ENCODE measurements around the gene TBX1.
A peak's percentile ranks its signal among the peaks of the same experiment; 100 is the strongest.
"Not testable (repeated sequence)": the region's sequence is repeated elsewhere in the genome, so short reads cannot be mapped to it uniquely, and the experiment has no call there.

The TBX1 gene

DNA sequence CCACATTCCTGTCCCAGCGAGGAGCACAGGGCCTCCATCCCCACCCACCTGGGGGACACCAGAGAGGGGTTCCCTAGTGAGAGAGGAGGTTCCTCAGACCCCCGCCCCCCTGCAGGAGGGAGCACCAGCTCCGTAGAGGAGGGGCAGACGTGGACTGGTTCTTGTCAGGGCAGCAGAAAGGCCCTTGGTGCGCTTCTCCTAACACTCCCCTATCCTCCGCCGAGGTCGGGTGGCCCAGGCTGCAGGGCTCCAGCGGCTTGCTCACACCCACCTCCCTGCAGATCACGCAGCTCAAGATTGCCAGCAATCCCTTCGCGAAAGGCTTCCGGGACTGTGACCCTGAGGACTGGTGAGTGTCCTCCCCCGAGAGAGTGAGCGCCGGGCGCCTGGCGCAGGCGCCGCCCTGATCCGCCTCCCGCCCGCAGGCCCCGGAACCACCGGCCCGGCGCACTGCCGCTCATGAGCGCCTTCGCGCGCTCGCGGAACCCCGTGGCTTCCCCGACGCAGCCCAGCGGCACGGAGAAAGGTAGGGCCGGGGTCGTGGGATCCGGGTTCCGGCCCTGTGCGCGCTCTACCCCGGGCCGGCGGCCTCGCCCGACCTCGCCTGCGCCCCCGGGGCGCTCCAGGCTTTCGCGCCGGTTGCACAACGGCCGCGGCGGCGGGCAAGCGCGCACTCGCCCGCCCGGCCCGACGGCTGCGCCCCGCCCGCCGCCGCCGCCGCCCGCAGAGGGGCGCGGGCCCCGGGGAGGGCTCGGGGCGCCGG lies 5.1 kb downstream of the TBX1 start:
- DNase-seq: no peak

DNA sequence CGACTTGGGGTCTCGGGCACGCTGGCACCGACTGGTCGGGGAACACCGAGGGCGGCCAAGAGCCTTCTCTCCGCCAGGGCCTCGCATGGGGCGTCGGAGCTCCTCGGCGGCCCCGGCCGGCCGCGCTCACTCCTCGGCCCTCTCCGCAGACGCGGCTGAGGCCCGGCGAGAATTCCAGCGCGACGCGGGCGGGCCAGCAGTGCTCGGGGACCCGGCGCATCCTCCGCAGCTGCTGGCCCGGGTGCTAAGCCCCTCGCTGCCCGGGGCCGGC lies 5.6 kb downstream of the TBX1 start:
- no peak for DNase-seq

DNA sequence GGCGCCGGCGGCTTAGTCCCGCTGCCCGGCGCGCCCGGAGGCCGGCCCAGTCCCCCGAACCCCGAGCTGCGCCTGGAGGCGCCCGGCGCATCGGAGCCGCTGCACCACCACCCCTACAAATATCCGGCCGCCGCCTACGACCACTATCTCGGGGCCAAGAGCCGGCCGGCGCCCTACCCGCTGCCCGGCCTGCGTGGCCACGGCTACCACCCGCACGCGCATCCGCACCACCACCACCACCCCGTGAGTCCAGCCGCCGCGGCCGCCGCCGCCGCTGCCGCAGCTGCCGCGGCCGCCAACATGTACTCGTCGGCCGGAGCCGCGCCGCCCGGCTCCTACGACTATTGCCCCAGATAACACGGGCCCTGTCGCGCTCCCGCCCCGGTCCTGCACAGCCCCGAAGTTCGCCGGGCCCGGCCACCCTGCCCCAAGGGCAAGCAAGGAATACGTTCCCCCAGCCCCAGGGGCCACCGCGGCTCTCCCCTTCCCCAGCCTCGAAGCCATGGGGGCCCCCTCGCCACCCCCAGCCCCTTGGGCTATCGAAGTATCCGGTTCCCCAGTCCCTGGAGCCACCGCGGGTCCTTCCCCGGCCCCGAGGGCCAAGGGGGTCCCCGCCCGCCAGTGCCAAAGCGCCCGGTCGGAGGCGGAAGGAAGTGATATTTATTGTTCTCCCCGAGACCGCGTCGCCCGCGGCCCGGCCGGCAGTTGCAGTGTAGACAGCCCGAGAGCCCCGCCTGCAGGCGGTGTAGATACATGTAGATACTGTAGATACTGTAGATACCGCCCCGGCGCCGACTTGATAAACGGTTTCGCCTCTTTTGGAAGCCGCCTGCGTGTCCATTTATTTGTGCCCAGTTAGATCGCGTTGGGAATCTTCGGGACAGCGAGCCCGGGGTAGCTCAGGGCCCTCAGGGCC lies 6.2 kb downstream of the TBX1 start:
- DNase-seq: peak; percentile 36

DNA sequence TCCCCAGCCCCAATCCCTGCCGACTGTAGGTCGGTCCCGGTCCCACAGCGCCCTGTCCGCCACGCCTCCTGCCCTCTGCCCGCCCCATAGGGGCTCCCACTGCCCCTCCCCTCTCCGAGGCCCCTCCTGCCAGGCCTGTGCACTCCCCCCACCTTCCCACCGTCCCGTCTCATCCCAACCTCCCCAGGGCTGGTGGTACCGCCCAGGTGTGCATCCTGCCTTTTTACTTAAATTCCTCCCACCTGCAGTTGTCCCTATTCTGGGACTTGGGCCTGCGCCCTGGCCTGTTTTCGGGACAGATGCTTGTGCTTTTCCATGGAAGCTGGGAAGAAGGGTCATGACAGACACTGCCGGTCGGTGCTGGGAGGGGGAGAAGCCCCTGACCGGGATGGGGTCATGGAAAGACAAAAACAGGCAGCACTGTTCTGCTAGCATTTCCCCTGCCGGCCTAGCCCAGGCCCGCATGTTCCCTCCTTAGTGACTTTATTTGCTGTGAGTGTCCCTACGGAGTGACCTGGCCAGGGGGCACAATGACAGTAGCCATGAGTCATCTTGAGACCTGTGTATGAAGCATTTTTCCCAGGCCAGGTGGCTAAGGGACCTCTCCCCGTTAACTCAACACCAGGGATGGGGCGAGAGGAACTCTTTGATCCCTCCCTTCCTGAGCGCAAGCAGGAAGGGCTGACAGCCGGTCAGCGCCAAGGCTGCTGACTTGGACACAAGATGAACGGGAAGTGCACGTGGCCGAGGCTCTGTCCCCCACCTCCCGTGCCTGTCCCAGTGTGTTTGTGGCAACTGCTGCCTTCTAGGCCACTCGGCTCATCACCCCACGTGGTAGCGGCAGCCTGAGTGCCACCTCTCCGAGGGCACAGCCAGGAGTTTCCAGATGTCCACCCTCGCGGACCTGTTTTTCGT lies 7.1 kb downstream of the TBX1 start:
- DNase-seq: no peak

DNA sequence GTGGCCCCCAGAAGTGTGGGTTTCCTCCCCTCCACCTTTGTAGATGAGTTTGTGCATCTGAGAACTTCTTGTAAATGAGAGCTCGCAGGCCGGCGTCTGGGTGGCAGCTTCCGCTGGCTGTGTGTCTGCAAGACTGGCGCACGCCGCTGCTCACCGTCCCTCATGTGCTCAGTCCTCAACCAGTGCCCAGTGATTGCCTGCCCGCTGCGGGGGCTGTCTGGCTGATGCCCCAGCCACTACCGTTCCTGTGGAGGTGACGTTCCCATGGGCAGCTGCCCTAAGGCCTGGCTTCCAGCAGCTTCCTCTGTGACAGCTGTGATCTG lies 8.8 kb downstream of the TBX1 start:
- DNase-seq: no peak

DNA sequence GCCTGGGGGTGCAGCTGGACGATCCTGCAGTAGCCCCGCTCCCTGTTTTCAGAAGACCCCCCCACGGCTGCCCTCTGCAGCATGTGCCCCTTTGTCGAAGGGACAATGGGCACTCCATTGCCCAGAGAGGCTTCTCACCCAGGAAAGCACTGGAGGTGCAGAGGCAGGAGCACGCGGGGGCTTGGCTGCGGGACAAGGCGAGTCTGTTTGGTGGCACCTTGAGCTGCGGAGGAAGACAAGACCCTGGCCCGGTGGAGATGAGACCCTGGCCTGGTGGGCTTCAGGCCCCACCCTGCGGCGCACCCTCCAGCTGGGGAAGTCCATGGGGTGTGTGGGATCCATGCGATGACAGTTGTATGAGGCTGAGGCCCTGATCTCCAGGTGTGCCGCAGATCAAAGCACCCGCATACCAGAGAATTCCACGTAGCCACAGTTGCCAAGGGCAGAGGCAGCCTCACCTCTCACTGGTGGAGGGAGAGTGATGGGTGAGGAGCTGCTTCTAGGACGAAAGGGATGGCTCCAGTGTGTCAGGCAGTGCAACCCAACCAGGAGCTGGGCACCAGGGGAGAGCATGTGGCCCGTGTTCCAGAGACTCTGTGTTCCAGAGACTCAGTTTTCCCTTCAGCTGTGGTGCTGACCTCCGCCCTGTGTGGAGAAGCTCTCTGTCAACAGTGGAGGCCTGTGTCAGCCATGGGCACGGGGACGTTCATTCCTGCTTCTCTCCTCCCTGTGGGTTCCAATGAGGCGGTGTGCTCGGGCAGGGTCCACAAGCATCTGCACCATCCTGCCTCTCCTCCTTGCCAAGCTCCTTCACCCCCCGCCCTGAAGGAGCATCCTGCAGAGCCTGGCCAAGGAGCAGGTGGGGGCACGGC lies 10.0 kb downstream of the TBX1 start:
- DNase-seq: no peak

DNA sequence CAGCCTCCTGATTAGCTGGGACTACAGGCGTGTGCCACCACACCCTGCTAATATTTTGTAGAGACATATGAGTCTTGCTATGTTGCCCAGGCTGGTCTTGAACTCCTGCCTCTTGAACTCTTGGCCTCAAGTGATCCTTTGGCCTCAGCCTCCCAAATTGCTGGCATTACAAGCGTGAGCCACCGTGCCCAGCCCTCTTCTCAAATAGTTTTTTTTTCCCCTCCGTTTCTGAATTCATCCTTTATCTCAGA lies 11.8 kb downstream of the TBX1 start:
- no peak for DNase-seq

DNA sequence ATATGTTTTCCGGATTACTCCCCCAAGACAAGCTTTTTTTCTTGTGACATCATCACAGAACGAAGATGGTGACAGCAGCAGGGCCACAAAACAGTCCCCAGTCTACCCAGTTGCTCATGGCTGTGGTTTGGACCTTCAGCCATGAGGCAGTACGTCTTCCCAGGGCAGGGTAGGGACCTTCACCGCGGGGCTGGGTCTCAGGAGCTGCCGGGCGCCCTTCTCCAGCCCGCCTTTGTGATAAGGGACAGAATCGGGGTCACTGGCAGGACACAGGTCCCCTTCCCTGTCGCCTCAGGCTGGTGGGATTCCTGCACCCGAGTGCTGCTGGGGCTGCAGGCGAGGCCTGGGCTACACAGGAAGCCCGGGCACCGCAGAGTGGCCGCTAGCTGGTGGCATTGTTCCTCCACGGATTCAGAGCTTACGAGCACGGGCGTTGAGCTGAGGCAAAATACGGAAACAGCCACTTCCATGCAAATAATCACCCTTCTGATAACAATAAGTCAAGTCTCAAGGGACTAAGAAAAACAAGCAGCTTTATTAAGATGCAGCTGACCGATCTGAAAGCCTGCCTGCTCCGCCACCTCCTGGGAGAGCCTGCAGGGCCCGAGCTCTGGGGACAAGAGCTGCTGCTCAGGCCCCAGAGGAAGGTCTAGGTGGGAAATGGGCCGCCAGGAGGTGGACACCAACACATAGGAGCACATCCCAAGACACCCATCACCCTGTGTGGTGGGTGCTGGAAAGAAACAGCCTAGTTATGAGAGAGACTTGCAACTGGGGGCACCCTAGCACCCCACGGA lies 12.3 kb downstream of the TBX1 start:
- DNase-seq: no peak

DNA sequence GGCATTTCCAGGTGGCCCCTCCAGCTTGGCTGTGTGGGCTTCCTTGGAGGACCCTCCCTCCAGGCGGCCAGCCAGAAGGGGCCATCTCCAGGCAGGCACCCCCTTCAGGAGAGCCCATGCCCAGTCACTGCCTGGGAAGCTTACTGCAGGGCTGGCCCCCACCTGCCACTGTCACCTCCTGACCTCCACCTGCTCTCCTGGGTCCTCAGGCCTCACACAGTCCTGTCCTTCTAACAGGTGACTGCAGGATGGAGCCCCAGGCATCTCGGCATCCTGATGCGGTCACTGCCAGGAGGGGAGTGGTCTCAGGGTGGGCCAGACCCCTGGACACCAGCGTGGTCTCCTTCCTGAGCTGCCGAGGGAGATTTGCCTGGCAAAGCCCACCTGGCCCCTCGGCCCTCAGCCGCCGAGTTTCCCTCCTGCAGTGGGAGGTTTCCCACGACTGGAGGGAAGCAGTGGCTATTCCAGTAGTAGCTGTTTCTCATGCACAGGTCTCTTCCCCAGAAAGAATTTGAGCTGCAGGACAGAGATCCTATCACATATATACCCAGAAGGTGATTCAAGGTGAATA lies 13.0 kb downstream of the TBX1 start:
- DNase-seq: no peak

DNA sequence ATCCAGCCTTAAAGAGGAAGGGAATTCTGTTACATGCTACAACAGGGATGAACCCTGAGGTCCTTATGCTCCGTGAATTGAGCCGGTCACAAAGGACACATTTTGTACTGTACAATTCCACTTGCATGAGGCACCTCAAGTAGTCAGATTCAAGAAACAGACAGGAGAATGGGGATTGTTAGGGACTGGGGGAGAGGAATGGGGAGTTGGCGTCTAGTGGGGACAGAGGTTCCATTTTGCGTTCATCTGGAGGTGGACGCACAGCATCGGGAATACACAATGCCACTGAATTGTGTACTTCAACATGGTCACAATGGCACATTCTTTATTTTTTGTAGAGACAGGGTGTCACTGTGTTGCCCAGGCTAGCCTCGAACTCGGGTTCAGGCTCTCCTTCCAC lies 14.1 kb downstream of the TBX1 start:
- DNase-seq: no peak

DNA sequence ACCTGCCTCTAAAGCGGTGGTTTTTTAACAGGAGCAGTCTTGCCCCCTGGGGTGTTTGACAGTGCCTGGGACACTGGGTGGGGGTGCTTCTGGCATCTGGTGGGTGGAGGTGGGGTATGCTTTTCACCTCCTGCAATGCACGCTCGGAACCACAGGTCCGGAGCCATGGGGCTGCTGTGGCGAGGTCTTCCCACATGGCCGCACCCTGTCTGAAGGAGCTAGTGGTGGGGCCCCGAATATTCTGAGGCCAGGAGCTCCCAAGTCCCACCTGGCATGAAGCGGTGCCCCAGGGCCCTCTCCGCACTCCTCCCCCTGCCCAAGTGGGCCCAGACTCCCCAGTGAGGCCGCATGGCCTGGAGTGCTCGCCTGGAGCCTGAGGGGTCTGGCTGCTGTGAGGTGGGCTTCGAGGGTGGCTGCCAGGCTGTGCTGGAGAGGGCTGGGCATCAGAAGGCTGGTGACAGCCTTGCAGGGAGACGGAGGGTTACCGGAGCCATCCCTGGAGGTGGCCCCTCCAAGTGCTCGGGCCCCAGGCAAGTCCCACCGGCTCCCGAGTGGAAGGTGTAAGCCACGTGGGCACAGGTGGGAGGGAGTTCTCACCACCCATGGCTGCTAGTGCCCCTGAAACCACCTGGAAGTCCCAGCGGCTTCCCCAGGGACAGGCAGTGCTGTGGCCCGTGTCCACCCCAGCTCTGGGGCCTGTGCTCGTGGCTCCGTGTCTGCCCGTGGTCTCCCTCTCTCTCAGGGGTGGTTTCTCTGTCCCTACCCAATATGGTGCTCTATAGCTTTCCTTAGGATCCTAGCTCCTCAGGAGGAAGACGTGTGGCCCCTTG lies 15.1 kb downstream of the TBX1 start:
- DNase-seq: no peak

DNA sequence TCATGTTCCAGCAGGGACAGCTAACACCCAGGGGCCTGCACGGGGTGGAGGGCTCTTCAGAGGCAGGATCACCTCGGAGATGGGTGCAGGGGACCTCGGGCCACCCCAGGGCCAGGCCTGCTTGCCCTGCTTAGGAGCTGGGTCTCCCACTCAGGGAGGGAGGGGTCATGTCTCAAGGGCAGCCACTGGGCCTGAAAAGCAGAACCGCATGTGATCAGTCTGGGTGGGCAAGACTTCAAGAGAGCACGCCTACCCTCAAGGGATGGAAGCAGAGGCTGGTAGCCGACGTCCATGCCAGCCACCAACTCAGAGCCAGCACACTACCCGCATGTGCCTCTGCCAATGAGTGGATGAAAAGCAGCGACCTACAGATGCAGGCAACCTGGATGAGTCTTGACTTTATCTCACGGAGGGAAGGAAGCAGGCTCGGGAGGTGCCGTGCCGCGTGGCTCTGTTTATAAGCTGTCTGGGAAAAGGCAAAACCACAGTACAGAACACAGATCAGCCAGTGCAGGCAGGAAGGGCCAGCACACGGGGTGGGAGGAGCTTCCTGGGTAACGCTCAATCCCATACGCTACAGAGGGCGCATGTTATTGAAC lies 16.0 kb downstream of the TBX1 start:
- DNase-seq: no peak

DNA sequence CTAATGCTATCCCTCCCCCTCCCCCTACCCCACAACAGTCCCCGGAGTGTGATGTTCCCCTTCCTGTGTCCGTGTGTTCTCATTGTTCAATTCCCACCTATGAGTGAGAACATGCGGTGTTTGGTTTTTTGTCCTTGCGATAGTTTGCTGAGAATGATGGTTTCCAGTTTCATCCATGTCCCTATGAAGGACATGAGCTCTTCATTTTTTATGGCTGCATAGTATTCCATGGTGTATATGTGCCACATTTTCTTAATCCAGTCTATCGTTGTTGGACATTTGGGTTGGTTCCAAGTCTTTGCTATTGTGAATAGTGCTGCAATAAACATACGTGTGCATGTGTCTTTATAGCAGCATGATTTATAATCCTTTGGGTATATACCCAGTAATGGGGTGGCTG lies 16.6 kb downstream of the TBX1 start:
- not testable (repeated sequence) for DNase-seq

DNA sequence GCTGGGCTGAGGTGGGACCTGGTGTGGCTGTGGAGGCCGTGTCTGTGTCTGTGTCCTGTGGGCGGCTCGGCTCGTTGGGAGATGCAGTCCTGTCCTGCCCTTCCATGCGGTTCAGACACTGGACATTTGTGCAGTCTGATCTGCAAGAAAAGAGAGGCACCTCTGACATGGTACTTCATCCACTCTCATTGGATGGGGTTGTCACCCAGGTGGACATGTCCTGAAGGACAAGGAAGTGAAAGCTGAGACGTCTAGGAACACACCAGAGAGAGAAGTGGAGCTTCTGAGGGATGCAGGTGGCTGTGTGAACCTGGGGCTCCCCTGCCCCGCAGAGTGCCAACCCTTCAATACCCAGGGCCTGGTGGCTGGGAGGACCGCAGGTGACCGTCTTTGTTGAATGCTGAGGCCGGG lies 18.4 kb downstream of the TBX1 start:
- DNase-seq: no peak

DNA sequence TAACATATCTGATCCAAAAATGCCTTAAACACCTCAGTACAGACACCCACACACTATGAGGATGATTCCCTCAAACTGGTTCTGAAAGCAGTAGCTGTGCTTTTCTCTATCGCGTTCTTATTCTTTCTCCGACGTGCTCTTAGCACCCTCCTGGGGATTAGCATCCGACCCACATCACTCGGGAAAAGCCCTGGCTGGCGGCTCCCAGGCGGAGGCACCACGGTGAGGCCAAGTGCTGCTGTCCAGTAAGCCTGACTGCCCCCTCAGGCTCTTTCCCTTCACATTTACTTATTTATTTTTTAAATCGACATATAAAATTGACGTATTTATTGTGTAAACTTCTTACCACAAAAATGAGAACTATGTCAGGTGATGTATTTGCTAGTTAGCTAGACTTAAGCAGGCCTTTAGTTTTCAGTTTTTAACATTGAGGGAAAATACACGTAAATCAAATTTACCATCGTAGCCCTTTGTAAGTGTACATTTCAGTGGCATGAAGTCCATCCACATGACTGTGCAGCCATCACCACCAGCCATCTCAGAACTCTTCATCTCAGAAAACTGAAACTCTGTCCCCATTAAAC lies 19.2 kb downstream of the TBX1 start:
- DNase-seq: no peak

DNA sequence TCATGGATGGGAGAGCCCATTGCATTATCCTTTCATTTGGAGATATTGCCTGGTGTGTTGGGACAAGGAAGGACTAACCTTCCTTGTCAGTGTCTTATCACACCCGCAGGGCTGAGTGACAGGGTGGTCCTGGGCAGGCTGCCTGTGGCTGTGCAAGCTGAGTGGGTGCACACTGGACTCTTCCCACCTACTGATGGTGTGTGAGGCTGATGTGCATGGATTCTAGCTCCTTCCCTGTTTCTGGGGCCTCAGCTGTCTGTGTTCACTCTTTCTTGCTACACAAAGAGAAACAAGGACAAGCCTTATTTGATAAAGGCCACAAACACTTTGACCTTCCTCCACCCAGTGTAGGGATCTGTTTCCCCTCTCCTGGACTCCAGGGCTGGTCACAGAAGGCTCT lies 22.0 kb downstream of the TBX1 start:
- DNase-seq: no peak

DNA sequence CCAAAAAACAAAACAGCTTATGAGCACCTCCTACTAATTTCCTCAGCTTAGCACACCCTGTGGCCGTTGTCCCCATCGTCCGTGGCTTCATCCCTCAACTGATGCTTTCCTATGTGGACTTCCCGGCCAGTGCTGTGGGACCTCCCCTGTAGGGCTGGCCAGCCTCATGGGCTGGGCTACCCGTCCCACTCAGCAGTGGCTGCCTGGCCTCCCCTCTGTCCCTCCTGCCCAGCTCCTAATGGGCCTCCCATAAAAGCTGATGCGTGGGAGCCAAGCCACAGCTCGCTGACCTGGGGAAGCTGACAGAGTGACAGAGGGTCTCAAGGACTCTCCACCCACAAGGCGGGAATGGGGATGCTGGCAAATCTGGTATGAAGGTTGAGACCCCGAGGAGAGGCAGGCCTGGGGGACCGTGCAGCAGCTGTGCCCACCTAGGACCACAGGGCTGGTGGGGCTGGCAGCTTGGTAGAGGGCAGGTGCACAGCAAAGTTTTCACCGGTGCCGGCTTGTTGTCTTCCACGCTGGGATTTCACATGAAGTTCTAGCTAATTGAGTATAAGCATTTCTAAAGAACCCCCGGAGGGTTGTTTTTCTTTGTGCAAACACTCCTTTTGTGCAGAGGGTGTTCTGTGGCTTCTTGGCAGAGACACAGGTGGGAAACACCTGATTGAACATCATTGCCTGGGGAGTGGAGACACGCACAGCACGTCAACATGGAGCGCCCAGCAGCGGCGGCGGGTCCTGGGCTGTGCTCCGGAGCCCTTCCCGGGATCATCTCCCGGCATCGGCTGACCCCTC lies 23.2 kb downstream of the TBX1 start:
- no peak for DNase-seq

DNA sequence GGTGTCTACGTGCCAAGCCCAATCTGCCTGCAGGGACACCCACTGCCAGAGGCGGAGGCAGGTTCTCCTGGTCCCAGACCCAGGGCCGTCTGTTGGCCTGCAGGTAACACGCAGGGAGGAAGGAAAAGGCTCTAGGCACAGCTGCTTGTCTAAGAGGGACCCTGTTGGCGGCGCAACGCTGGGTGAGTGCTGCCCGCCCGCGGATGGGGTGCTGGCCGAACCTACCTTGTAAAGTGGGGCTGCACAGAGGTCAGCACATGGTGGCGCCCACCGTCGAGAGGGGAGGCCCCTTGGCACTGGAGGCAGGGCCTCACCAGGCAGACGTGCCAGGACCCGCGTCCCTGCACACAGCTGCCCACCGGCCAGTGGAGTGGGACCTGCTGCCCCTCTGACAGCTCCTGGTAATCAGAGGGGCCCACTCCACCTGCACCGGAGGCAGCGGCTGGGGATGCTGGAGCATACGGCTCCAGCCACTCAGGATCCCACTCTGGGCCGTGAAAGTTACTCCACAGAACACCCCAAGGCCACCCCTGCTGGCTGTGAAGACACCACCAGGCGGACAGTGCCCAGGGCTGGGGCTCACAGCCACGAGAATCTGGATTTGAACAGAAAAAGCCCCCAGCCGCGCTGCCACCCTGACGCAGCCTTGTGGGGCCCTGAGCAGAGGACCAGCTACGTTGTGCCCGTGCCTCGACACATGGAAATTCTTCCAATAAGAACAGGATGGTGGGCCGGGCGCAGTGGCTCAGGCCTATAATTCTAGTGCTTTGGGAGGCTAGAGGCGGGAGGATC lies 24.0 kb downstream of the TBX1 start:
- no peak for DNase-seq
